ENCODE results near the gene TRPV4. TPM values are rescaled to one million over a fixed set of nuclear protein-coding genes. Genes with fewer than 3 reads are reported as not detected.

Gene TRPV4
- total RNA-seq, 2 experiments from 2014 or later, result 2.1 TPM; not detected in 1

GRCh38 chr12:109782326-109782703 lies 50.9 kb downstream of the TRPV4 start:
- no peaks in the 10 kb centered on the region for H4K20me1 ChIP-seq (ENCODE audit: insufficient read depth, low read length)
- no TSS peak for BruUV-seq (replicated peaks)
- no peaks in the 10 kb centered on the region; the same call in 1 of the 2 replicates for H3K36me3 ChIP-seq (ENCODE audit: insufficient read depth, low read length)
- H3K4me1 ChIP-seq (ENCODE audit: insufficient read depth, low read length, poor library complexity, severe bottlenecking), result peaks cover 5% of the 10 kb centered on the region
- no peak overlapping the region for H2AFZ ChIP-seq (ENCODE audit: low read length)
- intact Hi-C loops (cut with micrococcal nuclease; ENCODE audit: unreplicated experiment), result no loop called here
- H3K4me3 ChIP-seq (ENCODE audit: low read depth, low read length, poor library complexity, severe bottlenecking), result no peak overlapping the region
- POLR2A ChIA-PET, result interaction anchor here (0.6 to 0.7 kb wide), 2 partner anchors 27 to 108 kb away, joined by 3 to 4 read pairs; no protein-coding TSS in a partner anchor
- no peak overlapping the region for H3K27ac ChIP-seq (ENCODE audit: low read depth, low read length, poor library complexity, severe bottlenecking)
- no peaks in the 10 kb centered on the region; the same call in 1 of the 2 replicates for H3K9me3 ChIP-seq (ENCODE audit: low read length)
- H3K9me2 ChIP-seq (ENCODE audit: insufficient read depth, low read length), result no peaks in the 10 kb centered on the region
- TF ChIP-seq CTCF (conservative IDR thresholded peaks at IDR 0.05; ENCODE audit: low read length) (no peak), EZH2phosphoT487 (IDR thresholded peaks at IDR 0.05; ENCODE audit: borderline replicate concordance, low read depth, low read length) (no peak)
- CTCF ChIA-PET (ENCODE audit: unreplicated experiment), result no interaction called here
- H3K79me2 ChIP-seq (ENCODE audit: insufficient read depth, low read depth, low read length), result no peaks in the 10 kb centered on the region
- no peak overlapping the region for H3K4me2 ChIP-seq (ENCODE audit: low read length)
- no peak for DNase-seq (ENCODE audit: low spot score)

GRCh38 chr12:109781668-109782325 lies 51.4 kb downstream of the TRPV4 start:
- Histone ChIP-seq H2AFZ (ENCODE audit: low read length) (no peak overlapping the region), H3K36me3 (ENCODE audit: insufficient read depth, low read length) (no peaks in the 10 kb centered on the region; the same call in 1 of the 2 replicates)

More at GRCh38 chr12:109781668-109782325, 51.4 kb downstream of the TRPV4 start:
- no peak overlapping the region for H3K4me2 ChIP-seq (ENCODE audit: low read length)
- BruUV-seq (replicated peaks), result no TSS peak
- intact Hi-C loops (cut with micrococcal nuclease; ENCODE audit: unreplicated experiment), result no loop called here
- H3K9me3 ChIP-seq (ENCODE audit: low read length), result no peaks in the 10 kb centered on the region; the same call in 1 of the 2 replicates
- peaks cover 10% of the 10 kb centered on the region for H3K4me1 ChIP-seq (ENCODE audit: insufficient read depth, low read length, poor library complexity, severe bottlenecking)
- no peaks in the 10 kb centered on the region for H3K79me2 ChIP-seq (ENCODE audit: insufficient read depth, low read depth, low read length)
- no peak overlapping the region for H3K27ac ChIP-seq (ENCODE audit: low read depth, low read length, poor library complexity, severe bottlenecking)
- DNase-seq (ENCODE audit: low spot score), result no peak
- TF ChIP-seq EZH2phosphoT487 (IDR thresholded peaks at IDR 0.05; ENCODE audit: borderline replicate concordance, low read depth, low read length) (no peak), CTCF (conservative IDR thresholded peaks at IDR 0.05; ENCODE audit: low read length) (no peak)
- H4K20me1 ChIP-seq (ENCODE audit: insufficient read depth, low read length), result no peaks in the 10 kb centered on the region
- no peak overlapping the region for H3K4me3 ChIP-seq (ENCODE audit: low read depth, low read length, poor library complexity, severe bottlenecking)
- ChIA-PET CTCF (ENCODE audit: unreplicated experiment) (no interaction called here), POLR2A (interaction anchor here (0.6 to 0.7 kb wide), 2 partner anchors 27 to 109 kb away, joined by 3 to 4 read pairs; no protein-coding TSS in a partner anchor)
- no peaks in the 10 kb centered on the region for H3K9me2 ChIP-seq (ENCODE audit: insufficient read depth, low read length)

Measured in OCI-LY7 (cell line).